ENCODE data around the gene GPD2.
"Not testable (repeated sequence)": the region's sequence is repeated elsewhere in the genome, so short reads cannot be mapped to it uniquely, and the experiment has no call there.

The GPD2 gene

DNA sequence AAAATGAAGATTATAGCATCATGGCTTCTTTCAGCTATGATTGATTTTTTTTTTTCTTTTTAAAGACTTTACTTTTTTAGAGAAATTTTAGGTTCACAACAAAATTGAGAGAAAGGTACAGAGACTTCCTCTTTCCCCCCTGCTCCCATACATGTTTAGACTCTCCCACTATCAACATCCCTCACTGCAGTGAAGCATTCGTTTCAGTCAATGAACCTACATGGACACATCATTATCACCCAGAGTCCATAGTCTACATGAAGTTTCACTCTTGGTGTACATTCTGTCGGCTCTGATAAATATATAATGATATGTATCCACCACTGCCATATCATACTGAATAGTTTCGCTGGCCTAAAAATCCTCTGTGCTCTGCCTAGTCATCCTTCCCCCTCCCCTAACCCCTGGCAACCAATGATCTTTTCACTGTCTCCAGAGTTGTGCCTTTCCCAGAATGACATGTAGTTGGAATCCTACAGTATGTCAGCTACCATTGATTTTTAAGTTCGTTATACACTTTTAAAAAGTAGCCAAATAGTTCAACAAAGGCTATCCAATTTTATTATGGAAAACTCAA is 86.8 kb downstream of the GPD2 start:
- DNase-seq (ENCODE audit: extremely low read depth in 1 of 2, low read depth in 1 of 2) = no peak

DNA sequence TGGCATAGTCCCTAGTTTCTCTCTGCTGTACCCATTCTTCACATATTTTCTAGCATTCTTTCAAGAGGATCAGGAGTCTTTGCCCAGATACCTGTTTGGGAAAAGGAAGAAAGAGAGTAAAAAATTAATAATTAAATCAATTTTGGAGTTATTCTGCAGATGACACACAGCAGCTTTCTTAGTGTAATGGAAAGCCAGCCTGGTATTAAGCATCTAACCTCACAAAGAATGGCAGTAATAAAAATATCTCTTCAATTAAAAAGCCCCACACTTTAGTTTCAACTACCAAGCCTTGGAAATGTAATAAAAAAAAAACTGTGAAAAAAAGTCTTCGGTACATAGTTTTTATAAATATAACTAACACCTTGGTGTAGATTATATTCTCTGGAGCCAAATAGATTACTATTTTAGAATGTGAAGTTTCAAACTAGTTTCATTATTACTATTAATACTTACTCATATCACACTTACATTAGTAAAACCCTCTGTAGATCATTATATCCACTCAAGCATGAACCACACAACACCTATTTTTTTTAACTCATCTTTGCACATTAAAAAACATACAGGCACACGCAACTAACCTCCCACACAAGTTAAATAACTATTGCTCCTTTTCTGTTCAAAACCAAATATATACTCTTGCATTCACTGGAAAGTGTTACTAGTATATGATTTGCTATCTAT is 90.9 kb downstream of the GPD2 start:
- DNase-seq (ENCODE audit: extremely low read depth in 1 of 2, low read depth in 1 of 2) = no peak

- DNase-seq (ENCODE audit: extremely low read depth in 1 of 2, low read depth in 1 of 2) = not testable (repeated sequence)
These were observed 92.4 kb downstream of the GPD2 start for GRCh38 chr2:156528583-156528982.

DNA sequence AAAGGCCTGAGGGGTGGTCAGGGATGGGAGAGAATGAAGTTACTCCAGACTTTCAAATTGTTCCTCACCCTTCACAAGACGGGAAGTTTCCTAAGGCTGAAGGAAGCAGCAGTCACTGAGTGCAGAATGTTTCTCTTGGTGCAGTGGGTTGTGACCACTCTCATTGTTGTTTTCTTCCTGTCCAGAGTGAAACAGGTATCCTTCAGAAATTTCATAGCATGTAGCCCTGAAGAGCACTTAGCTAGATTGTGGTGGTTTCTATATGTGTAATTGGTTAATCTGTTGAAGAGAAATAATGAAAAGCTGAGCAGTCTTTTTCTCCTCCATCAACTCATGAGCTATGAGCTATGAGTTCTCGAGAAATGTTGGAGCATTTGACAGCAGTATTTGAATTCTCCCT is 96.8 kb downstream of the GPD2 start:
- DNase-seq (ENCODE audit: extremely low read depth in 1 of 2, low read depth in 1 of 2) = no peak

DNA sequence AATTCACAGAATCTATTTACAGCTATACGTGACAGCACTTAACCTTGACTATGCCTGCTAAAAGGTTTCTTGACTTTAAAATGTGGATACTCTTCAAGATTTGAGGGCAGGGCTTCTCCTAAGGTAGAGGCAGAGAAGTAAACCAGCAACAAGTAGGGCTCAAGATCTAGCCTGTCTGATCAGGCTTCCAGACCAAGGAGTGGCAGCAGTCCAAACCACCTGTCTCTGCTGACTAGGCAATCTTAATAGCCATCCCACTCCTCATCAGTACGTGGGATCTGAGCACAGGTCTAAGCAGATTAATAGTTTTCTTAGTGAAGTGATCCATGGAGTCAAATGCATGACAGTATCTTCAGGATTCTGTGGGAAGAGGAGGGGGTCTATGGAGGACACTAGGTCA is 100.4 kb downstream of the GPD2 start:
- no peak for DNase-seq (ENCODE audit: extremely low read depth in 1 of 2, low read depth in 1 of 2)

DNA sequence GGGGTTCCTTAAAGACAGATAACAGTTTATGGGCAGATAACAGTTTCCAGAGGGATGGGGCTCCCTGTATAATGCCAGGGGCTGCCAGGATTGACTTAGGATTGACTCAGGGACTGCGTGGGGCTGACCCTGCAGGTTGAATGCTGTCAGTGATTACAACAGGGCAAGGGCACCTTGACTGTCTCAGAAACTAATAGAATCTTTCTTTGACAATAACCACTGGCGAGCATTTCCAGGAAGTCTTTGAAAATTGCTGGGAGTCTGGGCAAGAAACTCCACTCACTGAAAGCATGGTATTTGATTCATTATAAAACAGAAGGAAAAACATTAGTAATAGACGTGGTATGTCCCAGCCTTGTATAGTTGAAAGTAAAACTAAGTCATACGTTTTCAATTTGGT is 101.0 kb downstream of the GPD2 start:
- DNase-seq (ENCODE audit: extremely low read depth in 1 of 2, low read depth in 1 of 2) = no peak

- DNase-seq (ENCODE audit: extremely low read depth in 1 of 2, low read depth in 1 of 2) = no peak
These were observed 101.9 kb downstream of the GPD2 start for GRCh38 chr2:156538083-156538504.

- no peak for DNase-seq (ENCODE audit: extremely low read depth in 1 of 2, low read depth in 1 of 2)
These were observed 103.1 kb downstream of the GPD2 start for GRCh38 chr2:156539086-156539860.

DNA sequence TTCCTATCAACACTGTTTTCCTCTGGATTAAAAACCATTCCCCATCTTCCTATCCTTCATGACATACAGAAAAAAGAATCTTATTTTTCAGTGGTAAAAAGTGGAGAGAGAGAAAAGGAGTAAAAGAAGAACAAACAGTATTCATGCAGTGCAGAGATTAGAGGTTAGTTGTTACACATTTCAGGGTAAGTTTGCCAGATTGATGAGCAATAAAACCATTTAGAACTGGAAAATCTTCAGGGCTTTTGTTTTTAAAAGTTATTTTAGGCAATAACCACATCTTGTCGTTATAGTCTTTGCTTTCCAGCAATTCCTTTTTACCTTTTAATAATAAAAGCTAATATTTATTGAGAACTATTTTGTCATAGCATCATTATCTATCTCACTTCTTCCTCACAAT is 104.5 kb downstream of the GPD2 start:
- DNase-seq (ENCODE audit: extremely low read depth in 1 of 2, low read depth in 1 of 2) = no peak

GRCh38 chr2:156541229-156541628 is 105.0 kb downstream of the GPD2 start:
- no peak for DNase-seq (ENCODE audit: extremely low read depth in 1 of 2, low read depth in 1 of 2)

GRCh38 chr2:156541706-156542105 is 105.5 kb downstream of the GPD2 start:
- DNase-seq (ENCODE audit: extremely low read depth in 1 of 2, low read depth in 1 of 2) = no peak

DNA sequence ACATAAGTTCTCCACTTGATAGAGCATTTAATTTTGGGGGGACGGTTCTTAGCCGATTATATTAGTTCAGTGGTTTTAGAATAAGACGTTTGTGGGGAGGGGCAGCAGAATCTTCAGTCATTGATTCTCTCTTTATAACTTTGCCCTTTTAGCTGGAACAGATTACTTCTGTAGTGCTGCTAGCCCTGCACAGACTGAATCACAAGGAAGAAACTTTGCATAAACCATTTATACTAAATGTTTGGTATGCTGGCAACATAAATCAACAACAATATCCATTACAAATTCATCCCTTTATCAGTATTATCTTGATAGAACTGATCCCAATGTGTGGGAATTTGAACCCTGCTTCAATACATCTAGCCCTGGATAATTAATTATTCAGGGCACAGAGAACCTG is 112.2 kb downstream of the GPD2 start:
- no peak for DNase-seq (ENCODE audit: extremely low read depth in 1 of 2, low read depth in 1 of 2)

DNA sequence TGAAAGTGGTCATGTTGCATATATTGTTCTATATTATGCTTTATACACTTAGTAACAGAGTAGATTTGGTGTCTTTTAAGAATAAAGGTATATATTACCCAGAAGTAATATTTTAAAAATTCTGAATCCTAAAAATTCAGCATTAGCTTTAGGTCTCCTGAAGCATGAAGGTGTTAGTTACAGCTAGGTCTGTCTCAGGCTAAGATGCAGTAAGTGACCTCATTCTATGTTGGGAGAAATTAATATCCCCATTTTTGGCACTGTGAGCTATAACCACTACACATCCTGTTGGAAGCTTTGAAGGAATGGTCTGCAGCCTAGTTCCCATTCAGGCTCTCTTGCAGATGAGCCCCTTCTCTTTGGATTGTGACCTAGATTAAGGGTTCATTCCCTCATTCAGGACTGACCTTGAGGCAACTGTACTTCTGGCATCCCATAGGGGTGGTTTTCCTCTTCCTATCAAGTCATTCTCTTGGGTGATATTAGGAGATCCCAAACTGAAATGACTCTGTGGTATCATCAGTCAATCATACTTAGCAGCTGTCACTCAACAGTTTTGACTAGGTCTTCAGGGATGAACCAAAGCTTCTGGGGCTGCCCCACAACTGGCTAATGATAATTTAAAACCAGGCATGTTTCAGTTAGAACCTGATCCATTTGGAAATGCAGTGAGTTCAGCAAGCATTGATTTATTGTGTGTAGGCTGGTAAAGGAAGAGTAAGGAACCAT is 117.7 kb downstream of the GPD2 start:
- DNase-seq (ENCODE audit: extremely low read depth in 1 of 2, low read depth in 1 of 2) = no peak

GRCh38 chr2:156561326-156561725 is 125.1 kb downstream of the GPD2 start:
- no peak for DNase-seq (ENCODE audit: extremely low read depth in 1 of 2, low read depth in 1 of 2)

DNA sequence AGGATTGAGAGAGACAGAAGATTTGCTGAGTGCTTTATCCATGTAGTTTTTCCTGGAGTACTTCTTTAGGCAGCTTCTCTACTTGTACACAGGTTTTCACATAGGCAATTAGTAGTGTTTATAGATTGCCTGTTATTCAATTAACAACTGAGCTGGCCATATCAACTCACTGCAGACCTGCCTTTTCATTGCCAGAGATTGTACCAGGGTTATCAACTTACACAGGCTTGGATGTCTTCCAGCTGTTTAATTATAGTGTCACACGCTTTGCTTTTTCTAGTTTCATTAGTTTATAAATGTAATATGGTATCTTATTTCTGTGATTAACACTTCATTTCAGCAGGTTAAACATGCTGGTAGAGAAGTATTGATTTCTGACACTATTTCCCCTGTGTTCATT is 125.9 kb downstream of the GPD2 start:
- DNase-seq (ENCODE audit: extremely low read depth in 1 of 2, low read depth in 1 of 2) = no peak

- DNase-seq (ENCODE audit: extremely low read depth in 1 of 2, low read depth in 1 of 2) = no peak
These were observed 128.0 kb downstream of the GPD2 start for GRCh38 chr2:156563994-156564753.

DNA sequence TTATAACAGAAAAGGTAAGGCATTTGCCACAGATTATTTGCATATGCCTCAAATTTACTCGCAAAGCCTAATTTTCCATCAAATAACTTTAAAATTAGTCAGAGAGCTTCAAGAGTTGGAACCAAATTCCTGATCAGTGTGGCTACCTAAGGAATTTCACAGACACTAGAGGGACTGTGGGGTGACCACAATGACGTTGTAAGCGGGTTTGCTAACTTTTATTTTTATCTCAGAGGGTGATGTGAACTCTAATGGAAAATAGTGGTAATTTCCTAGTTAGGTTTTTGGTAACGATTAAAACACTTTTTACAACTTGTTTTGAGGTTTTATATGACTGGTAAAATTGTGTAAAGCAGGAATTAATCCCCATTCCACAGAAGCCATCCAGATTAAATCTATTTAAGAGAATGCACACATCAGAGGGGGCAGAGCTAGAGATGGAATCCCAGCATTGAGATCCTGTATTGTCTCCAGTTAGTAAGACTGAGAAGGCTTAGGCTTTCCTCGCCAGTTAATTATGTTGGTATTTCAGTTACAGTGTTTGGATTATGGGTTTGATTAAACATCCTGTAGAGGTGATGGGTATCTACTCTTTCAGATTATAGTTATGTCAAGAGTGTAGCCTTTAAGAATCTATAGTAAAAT is 129.0 kb downstream of the GPD2 start:
- DNase-seq (ENCODE audit: extremely low read depth in 1 of 2, low read depth in 1 of 2) = no peak

GRCh38 chr2:156573710-156574109 is 137.5 kb downstream of the GPD2 start:
- DNase-seq (ENCODE audit: extremely low read depth in 1 of 2, low read depth in 1 of 2) = no peak

DNA sequence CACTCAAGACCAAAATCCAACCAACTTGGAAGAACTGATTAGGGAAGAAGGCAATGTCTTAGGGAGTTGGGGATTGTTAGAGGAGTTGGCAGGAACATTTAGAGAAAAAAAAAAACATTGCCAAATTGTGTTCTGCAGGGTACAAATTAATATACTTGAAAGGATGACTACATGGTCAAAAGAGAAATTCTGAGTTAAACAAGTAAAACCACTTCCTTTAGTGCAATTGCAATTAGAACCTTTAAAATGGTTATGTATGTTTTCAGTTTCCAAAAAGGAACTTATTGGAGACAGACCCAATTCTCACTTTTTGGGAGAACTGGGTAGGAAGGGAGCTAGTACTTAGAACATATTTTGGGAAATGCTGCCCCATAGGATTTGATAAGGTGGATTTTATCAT is 137.9 kb downstream of the GPD2 start:
- DNase-seq (ENCODE audit: extremely low read depth in 1 of 2, low read depth in 1 of 2) = no peak

DNA sequence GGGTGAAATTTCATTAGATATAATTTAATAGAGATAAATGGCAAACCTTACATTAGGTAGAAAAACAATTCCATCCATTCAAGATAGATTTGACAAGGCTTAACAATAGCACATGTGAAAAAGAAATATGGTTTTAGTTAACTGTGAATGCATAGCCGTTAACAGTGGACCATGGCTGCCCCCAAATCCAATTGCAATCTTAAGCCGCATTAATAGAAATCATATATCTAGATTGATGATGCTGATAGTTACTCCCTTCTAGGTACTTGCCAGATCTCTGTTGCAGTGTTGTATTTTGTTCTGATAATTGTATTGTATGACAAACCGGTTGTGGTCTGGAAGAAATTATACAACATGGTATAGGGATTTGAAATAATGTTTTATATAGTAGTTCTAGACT is 139.8 kb downstream of the GPD2 start:
- no peak for DNase-seq (ENCODE audit: extremely low read depth in 1 of 2, low read depth in 1 of 2)

Measured in stimulated activated CD8-positive, alpha-beta memory T cell treated with anti-CD3 and anti-CD28 coated beads, Interleukin-7, amount 100 ng/mL, for 48 hours (primary cell).